ENCODE measurements around the gene TRIM7. TPM values are rescaled to one million over a fixed set of nuclear protein-coding genes. Genes with fewer than 3 reads are reported as not detected.

The TRIM7 gene
- polyA plus RNA-seq, 1 donor (not counting 4 experiments of a cell fraction or from before 2014, with no cell fraction given) = 27.6 TPM

Small RNA genes lying within 50 kb of the gene (small RNA-seq; reads per million reads assigned to genes)
- gene MIR4638 (ENCODE audit: insufficient read length in 3 of 3, low read depth in 3 of 3, low replicate concordance in 1 of 3) (0 reads per million in 3 experiments), gene SNORD95 (ENCODE audit: insufficient read length in 3 of 3, low read depth in 3 of 3, low replicate concordance in 1 of 3) (0 reads per million in 3 experiments), gene SNORD96A (ENCODE audit: insufficient read length in 3 of 3, low read depth in 3 of 3, low replicate concordance in 1 of 3) (0 reads per million in 3 experiments)

Other genes with a start within 250 kb of the TRIM7 start
- not detected in 3 replicates for gene BTNL3, start 216.3 kb downstream of the TRIM7 start, polyA plus RNA-seq
- gene BTNL9, start 164.9 kb downstream of the TRIM7 start, polyA plus RNA-seq = 0.07 to 0.14 TPM in 2 of 3 replicates, not detected in the other
- gene OR2V1, start 74.0 kb downstream of the TRIM7 start, polyA plus RNA-seq = not detected in 3 replicates
- not detected in 3 replicates for gene OR2V2, start 57.6 kb downstream of the TRIM7 start, polyA plus RNA-seq
- gene TRIM41, start 18.1 kb upstream of the TRIM7 start, polyA plus RNA-seq = 11.8 to 14.1 TPM (median 13.4 TPM) in 3 replicates
- 3,291 to 4,197 TPM (median 3,883 TPM) in 3 replicates for gene RACK1, start 38.7 kb upstream of the TRIM7 start, polyA plus RNA-seq
- 4.3 to 7.7 TPM (median 7.5 TPM) in 3 replicates for gene TRIM52, start 55.9 kb upstream of the TRIM7 start, polyA plus RNA-seq
- gene OR4F3, start 162.1 kb upstream of the TRIM7 start, polyA plus RNA-seq = not detected in 3 replicates

Data from keratinocyte (primary cell).